Stimulated activated CD4-positive, alpha-beta T cell treated with anti-CD3 and anti-CD28 coated beads, TNF-alpha, amount 100 ng/mL, for 4 hours (primary cell): Measurements from ENCODE around the gene FBRSL1.
A peak's percentile ranks its signal among the peaks of the same experiment; 100 is the strongest.
"Not testable (repeated sequence)": the region's sequence is repeated elsewhere in the genome, so short reads cannot be mapped to it uniquely, and the experiment has no call there.

Experiments
- DNase-seq, 3 experiments: peaks; one replicate each; pipeline ENCODE4 v3.0.0-alpha.2; 2020; ENCODE audit warnings: low read depth in 3 of 3

FBRSL1 gene

DNA sequence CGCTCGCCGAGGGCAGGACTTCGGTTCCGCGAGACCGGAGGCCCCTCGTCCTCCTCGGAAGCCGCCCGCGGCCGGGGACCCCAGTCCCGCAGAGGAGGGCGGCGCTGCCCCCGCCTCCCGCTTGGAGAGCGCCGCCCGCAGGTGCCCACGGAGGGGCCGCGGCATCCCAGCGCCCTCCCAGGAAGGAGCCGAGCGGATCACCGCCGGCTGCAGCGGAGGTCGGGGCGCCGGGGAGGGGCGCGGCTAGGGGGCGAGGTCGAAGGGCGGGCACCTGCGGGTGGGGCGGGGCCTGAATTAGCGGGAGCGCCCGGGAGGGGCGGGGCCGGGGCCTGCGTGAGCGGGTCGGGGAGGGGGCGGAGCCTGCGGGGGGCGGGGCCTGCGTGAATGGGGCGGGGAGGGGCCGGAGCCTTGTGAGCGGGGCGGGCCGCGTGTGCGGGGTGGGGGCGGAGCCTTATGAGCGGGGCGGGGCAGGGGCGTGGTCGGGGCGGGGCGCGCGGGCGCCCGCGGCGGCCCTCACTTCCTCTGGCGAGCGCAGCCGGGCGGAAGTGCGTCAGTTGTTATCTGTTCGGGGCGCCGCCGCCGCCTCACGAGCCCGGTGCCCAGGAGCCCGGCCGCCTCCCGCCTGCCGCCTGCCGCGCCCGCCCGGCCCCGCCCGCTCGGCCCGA is at the start of gene FBRSL1:
Gene FBRSL1, plus strand, starts transcription at position 550 of the 665 bp plus-strand sequence.
- DNase-seq = peak; percentile 85 to 93 (median 88)

DNA sequence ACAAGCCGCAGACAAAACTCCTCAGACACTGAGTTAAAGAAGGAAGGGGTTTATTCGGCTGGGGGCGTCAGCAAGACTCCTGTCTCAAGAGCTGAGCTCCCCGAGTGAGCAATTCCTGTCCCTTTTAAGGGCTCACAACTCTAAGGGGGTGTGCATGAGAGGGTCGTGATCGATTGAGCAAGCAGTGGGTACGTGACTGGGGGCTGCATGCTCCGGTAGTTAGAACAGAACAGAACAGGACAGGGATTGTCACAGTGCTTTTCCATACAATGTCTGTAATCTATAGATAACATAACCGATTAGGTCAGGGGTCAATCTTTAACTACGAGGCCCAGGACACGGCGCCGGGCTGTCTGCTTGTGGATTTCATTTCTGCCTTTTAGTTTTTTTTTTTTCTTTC is 49.5 kb upstream of the FBRSL1 start:
- not testable (repeated sequence) for DNase-seq

DNA sequence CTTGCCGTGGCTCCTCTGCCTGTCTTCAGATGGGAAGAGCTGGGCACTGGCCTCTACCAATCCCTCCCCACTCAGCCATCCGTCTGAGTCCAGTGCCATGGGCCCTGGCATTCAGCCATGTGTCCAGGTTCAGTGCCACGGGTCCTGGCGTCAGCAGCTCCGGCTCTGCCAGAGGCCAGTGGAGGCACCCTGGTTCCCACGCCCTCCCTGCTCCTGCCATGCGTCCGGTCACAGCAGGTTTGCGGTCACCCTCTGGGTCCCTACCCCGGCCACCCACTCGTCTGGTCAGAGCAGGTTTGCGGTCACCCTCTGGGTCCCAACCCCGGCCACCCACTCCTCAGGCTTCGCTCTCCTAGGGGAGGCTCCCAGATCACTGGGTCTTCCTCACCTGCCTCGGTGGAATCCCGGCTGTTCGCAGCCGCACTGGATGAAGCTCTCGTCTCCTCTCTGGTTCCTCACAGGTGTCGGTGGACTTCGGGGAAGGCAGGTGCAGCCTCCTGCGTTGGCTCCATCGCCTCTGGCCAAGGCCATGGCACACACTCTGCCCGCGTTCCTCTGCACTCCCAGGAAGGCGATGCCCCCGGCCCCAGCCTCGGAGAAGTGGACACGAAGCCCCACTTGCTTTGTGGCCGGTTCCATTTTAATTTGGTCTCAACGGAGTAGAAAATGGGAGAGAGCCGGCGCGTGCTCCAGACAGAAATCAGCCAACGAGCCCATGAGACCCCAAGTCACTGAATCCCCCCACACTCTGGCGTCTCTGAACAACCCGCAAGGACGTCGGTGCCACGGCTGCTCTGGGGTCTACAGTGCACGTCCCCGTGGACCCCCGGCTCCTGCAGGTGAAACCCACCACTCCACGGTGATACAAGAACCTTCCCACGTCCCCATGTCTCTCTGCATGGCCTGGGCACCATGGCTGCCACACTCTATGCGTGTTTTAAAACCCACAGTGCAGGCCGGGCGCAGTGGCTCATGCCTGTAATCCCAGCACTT is 47.8 kb upstream of the FBRSL1 start:
- no peak for DNase-seq

DNA sequence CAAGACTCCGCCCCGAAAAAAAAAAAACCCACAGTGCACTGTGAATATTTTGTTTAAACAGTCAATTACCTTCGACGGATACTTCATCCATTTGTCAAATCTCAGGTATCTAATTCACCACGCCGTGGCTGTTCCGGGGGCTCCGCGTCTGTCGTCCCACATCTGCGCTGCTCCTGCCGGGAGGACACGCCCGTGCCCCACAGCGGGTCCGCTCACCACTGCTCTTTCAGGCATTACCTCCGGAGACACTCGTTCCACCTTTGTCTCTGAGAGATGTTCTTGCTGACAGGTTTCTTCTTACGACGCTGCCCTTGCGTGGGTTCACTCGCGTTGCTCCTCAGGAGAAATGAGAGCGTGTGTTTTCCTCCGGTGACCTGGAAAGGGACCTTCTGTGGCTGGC is 46.9 kb upstream of the FBRSL1 start:
- no peak for DNase-seq

DNA sequence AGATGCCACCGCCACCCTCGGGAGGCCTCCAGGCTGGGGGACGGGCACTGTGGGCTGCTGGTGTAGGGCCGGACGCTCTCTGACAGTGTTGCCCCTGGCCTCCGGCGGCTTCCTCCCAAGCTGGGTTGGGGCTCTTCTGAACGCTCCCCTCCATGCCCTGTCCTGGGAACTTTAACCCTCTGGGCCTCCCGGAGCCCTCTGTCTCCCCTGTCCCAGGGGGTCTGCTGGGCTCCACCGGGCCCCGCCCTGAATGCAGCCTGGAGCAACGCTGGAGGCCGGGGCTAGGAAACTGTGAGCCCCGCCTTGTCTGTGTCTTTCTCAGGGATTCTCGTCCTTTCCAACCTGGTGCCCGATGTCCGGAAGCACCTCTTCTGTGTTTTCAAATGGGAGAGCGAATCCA is 45.7 kb upstream of the FBRSL1 start:
- no peak for DNase-seq

DNA sequence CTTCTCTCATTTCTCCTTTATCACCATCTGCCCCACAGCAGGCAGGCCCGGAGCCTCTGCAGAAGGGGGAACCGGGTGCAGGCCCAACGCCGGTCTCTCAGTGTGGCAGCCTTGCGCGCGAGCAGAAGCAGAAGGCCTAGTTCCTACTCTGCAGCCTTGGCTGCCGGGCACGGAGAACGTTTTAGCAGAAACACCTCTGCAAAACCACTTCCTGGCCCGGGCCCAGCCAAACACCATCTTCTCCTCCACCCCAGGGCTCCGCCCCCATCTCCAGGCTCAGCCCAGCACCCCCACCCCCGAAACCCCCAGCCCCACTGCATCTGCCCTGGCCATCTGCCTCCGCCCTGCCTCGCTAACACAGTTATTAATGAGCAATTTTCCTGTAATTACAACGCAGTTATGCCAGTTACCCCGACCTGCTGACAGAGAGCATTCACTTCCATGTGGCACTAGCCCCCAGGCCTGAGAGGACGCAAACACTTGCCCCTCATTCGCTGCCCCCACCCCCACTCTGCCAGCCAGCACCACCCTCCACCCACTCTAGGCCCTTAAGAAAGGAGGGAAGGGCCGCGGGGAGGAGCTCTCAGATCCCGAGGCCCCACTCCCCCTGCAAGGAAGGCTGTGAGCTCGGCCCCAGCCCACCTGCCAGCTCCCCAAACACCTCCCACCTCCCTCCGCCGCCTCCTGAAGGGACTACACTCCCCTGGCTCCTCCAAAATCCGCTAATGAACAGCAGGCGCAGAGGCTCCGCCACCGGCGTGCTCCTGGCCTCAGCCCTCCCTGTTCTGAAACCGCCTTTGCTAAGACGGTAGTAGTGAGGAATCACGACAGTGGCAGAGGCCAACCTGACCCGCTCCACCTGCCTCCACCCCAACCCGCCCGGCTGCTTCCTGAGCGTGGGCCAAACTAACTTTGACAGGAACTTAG is 44.7 kb upstream of the FBRSL1 start:
- DNase-seq = peak; percentile 55 to 75 (median 62)

DNA sequence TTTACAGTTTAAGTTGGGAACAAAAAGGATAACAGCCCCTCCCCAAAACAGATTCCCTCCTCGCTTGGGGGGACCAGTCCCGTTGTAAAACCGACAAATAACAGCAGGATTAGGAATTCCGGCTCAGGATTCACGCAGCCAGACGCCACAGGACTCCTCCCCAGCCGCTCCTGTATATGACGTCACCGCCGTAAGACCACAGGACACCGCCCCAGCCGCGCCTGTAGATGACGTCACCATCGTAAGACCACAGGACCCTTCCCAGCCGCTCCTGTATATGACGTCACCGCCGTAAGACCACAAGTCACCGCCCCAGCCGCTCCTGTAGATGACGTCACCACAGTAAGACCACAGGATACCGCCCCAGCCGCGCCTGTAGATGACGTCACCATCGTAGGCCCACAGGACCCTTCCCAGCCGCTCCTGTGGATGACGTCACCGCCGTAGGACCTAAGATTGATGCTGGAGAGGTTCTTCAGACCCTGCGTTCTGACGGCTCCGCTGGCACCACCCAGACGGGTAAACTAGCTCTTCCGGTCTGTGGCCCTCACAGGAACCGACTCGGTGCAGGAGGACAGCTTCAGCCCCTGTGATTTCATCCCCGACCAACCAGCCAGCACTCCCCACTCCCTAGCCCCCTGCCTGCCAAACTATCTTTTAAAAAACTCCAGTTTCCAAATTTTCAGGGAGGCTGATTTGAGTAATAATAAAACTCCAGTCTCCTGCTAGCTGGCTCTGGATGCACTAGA is 43.9 kb upstream of the FBRSL1 start:
- DNase-seq = peak in 2 of 3 experiments; percentile 24 to 50

DNA sequence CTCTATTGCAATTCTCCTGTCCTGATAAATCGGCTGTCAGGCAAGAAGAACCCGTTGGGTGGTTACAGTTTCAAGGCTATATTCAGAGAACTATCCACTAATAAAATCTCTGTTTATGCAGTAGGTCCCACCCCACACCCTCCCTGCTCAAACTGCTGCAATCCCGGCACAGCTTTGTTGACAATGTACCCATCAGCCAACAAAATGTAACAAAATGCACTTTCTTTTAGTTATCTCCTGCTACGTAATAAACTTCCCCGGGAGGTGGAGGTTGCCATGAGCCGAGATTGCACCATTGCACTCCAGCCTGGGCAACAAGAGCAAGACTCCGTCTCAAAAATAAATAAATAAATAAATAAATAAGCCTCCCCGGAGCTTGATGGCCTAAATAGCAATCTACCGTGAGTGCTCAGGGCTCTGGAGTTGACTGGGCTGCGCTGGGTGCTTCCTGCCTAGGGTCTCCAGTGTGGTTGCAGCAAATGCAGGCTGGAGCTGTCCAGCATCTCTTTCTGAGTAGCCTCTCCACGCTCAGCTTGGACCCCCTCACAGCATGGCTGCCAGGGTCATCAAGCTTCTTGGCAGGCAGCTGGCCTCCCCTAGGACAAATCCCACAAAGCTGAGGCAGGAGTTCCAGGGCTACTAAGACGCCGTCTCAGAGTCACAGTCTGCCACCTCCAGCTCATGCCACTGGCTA is 43.2 kb upstream of the FBRSL1 start:
- DNase-seq = no peak

DNA sequence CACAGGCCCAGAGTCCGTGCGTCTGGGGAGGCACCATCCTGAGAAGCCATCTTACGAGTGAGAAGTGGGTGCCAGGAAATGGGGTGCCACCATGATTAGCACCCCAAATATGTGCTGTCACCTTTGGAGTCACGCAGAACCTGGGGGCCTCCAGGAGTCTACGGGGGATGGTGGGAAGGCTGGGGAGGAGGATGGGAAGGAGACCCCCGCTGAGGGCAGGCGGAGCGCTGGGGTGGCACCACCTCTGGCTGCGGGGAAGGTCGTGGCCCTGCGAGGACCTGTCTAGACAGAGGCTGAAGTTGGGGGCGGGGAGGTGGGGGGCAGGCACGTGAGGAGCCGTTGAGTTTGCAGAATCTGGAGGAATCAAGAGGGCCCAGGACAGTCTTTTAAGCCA is 42.6 kb upstream of the FBRSL1 start:
- no peak for DNase-seq

DNA sequence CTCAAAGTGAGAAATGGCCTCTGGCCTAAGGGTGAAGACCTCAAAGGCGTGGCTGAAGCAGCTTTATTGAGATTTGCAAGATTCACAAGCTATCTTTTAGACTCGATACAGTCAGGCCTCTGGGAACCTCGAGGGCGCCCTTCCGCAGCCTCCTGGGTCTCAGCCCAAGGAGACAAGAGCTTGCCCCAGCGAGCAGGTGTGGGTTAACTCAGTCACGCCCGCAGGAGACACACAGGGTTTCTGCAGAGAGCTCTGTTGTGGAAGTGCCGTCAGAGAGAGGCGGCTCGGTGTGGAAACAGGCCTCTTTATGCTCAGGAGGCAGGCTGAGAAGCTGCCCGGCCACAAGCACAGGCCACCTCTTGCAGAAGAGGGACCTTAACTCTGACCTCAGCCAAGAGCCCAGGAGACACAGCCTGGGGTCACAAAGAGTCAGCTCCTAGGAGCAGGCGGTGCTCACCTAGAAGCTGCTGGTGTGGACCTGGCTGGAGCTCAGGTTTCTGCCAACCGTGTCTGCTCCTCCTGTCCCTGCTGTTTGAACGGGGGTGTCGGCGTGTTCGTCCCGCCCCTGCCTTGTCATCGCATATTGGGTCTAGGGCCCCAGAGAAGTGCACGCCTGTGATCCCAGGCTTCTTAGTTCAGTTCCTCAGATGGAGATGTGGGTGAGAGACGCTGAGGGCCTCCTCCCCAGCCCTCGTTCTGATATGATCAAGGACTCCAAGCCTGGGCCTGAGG is 42.1 kb upstream of the FBRSL1 start:
- no peak for DNase-seq

DNA sequence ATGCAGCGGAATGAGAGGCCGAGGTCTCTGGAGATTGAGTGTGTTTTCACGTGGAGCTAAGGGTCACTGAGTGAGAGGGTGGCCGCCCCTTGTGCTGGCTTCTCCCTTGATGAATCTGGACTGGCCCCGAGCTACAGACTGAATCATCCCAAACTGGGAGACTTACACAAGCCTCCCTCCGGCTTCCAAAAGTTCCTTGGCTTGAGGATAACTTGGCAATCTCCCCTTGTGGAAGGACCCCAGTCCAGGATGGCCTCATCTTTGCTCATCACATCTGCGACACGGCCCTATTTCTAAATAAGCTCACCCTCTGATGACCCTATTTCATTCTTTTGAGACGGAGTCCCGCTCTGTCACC is 41.5 kb upstream of the FBRSL1 start:
- no peak for DNase-seq

DNA sequence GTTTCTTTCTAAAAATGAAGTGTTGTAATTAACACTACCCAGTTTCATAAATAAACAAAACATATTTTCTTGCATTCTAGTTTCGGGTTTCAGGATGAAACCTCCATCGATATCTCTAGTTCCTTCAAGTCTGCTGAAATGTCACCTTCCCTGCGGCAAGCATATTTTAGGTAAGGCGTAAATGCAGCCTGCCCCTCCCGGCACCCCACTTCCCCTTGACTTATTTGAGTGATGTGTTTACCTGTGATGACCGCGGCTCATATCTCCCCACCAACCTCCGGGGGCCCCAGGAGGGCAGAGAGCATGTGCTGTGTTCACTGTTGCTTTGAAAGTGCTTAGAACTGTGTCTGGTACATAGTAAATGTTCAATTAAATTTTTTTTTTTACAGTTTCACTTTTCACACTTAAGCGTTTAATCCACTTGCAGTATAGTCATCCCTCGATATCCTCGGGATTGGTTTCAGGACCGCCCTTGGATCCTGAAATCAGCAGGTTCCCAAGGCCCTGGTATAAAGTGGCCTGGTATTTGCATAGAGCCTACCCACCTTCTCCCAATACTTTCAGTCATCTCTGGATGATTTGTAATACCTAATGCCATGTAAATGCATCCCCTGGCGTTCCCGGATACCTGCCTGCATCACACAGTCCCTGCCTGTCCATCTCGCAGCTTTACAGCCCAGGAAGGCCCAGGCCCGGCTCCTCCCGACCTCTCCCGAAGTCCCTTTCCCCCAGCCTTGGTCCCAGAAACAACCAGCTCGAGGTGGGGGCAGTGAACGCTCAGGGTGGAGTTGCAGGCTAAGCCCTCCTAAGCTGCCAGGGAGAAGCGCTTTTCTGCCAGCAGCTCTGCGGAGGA is 40.2 kb upstream of the FBRSL1 start:
- DNase-seq = no peak

DNA sequence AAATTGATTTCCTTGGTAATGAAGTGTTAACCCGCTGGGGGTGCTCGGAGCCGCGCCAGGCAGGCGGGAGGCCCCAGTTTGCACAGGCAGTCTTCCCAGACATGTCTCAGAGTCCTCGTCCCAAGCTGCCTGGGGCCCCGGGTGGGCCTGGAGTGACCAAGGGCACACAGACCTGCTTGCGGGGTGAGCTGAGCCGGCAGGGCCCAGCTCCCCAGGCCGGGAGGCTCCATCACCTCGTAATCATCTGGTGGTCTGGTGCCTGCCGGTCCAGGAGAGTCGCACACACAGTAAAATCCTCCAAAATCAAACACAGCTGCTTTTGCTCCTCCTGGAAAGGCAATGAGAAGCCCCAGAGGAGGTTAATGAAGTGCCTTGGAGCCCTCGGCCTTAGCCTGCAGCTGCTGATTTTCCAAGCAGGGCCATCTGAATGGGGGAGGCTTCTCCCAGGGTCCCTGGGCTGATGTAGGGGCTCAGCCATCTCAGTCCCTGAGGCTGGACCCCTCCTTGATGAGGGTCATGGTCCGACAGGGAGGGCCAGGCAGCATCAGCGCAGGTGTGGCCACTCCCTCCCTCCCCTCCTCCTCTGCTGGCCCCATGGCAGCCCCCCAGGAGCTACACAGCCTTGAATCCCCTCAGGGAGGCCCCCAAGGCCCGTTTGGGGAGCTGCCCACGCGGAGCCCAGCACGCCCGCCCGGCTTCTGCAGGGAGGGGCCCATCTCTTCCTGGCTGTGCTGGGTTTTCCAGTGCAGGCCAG is 39.4 kb upstream of the FBRSL1 start:
- no peak for DNase-seq

DNA sequence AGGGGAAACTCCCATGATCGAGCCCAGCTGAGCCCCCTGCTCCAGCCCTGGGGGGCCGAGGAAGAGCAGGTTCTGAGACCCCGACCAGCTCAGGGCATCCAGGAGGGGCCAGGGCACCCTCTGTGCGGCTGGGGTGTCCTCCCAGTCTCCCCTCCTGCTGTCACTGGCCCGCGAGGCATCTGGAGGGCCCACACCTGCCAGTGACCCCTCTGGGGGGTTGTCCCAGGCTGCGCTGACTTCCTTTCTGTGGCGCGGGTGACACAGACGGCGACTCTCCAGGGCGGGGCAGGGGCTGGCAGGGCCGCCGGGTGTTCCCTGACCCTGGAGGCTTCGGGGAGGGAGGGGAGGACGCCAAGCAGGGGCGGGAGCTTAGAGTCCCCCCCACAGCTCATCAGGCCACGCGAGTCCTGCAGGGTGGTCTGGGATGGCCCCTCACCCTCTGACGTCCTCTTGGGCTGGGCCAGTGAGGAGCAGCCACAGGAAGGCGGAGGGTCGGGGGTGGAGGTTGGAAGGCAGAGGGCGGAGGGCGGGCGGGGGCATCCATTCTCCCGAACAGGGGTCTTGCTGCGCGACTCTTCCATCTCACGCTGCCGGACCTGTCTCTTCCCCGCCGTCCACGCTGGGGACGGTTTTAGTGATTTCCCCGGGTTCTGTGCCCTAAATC is 38.6 kb upstream of the FBRSL1 start:
- no peak for DNase-seq

DNA sequence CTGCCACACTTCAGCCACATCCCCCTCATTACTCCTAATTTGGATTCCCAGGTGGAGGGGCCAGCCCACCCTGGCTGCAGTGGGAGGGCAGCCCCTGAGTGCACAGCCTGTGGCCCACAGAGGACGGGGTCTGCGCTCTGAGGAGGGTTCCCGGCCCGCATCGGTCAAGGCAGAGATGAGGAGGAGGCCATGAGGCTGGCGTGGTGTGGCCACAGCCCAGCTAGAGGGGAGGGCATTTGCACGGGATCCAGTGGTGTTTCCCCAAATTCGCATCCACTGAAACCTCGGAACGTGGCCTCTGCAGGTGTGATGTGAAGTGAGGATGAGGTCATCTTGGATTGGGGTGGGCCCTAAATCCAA is 38.1 kb upstream of the FBRSL1 start:
- DNase-seq = no peak

DNA sequence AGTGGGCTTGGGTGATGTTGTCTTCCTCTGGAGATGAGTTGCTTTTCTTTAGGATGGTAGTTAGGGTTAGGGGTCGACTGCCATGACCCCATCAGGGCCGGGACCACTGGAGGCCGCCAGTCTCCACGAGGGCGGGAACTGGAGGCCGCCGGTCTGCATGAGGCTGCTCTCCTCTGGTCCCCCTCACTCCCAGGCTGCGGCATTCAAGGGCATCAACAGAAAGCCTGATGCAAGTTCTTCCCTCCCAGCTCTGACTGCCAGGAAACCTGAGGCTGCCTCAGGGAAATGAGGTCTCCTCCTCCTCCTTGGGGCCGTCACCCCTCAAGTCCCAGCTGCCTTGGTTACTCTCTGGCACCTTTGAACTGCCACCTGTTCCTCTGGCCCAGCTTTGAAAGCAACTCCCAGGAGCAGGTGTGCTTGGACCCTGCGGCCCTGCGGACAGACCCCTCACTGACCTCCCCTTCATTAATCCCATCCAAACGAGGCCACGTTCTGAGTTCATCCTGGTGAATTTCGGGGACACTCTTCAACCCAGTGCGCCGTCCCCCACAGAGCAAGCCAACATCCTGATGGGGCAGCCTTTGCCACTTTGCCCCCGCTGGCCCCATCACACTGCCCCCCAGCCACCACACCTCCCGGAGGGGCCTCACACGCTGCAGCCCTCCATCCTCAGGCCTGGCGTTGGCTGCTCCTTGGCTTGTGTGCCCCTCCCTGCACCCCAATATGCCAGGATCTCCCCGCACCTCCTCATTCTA is 37.2 kb upstream of the FBRSL1 start:
- no peak for DNase-seq
